Uterus (tissue), 2 donors: ENCODE results near the gene BANF2.

Source experiments
- POLR2A ChIP-seq, 2 donors: fragments of 450-650 bp; IDR thresholded peaks; one replicate each; pipeline ENCODE4 v1.6.1; 2016; ENCODE audit warnings: antibody characterized with exemption in 2 of 2, mild to moderate bottlenecking in 1 of 2, moderate library complexity in 1 of 2
- TF ChIP-seq, protein P1 (sequence below), 4 experiments: fragments of 200-600 bp in 2 of 4; fragments of 450-650 bp in 2 of 4; sonication (generic) in 2 of 4; IDR thresholded peaks; one replicate each; pipeline ENCODE4 v1.5.1; 2016 to 2019; ENCODE audit warnings: antibody characterized with exemption in 4 of 4, mild to moderate bottlenecking in 2 of 4, moderate library complexity in 1 of 4

DNA sequence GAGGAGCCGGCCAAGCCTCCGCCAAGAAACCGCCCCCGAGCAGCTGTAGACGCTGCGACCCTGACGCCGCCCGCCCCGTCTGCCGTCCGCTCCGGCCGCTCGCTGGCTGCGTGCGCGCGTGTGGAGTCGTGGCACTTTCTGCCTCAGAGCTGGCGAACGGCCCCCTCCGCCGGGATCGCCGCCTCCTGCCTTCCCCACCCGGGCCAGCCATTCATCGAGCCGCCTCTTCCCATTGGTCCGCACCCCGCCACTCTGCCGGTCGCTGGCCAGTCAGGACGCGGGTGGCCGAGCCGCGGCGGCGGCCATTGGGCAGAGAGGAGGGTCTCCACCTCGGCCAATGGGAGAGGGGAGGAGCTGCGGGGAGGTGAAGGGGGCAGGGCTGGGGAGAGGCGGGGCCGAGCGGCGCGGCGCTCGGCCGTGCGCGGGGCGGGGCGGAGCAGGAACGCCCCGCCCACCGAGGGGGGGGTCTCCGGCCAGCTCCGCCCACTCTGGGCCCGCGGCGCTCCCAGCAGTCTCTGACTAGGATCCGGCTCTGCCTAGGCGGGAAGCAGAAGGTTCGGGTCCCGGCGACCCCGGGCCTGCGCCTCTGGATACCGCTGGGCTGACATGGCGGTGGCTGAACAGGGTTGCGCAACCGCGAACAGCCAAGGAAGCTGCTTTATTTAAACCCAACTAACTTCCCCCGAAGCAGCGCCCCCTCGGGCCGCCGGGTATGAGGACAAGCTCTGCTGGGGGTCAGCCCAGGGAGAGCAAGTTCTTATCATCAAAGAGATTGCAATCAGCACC lies 17.5 kb upstream of the BANF2 start, which contains the start of gene RRBP1:
- TF ChIP-seq, protein P1, sequence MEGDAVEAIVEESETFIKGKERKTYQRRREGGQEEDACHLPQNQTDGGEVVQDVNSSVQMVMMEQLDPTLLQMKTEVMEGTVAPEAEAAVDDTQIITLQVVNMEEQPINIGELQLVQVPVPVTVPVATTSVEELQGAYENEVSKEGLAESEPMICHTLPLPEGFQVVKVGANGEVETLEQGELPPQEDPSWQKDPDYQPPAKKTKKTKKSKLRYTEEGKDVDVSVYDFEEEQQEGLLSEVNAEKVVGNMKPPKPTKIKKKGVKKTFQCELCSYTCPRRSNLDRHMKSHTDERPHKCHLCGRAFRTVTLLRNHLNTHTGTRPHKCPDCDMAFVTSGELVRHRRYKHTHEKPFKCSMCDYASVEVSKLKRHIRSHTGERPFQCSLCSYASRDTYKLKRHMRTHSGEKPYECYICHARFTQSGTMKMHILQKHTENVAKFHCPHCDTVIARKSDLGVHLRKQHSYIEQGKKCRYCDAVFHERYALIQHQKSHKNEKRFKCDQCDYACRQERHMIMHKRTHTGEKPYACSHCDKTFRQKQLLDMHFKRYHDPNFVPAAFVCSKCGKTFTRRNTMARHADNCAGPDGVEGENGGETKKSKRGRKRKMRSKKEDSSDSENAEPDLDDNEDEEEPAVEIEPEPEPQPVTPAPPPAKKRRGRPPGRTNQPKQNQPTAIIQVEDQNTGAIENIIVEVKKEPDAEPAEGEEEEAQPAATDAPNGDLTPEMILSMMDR (IDR thresholded peaks at IDR 0.05) = peak; percentile 40 to 71 (median 57)
- TF ChIP-seq POLR2A (IDR thresholded peaks at IDR 0.05) = peak; percentile 92 to 95
